ENCODE measurements around the gene YAE1.
A peak's percentile ranks its signal among the peaks of the same experiment; 100 is the strongest.

Gene YAE1

GRCh38 chr7:39557911-39558310 lies 8.3 kb upstream of the YAE1 start:
- DNase-seq: no peak

GRCh38 chr7:39560408-39560807 lies 5.8 kb upstream of the YAE1 start:
- DNase-seq: no peak

DNA sequence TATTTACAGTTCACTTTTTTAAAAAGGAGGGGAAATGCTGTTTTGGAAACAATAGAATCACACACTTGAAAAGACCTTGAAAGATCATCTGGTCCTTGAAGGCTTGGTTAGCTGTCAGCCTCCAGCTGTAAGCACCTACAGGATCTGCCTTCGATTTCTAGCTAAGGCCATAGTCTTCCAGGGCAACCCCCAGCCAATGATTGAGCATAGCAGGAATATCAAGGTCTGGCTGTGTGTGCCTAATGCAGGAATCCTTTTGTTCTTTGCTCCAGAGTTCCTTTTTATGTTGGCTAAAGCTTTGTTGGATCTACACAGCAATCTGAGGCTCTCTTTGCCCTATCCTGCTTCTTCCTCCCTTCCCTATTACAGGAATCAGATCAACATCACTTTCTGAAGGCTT lies 5.2 kb upstream of the YAE1 start:
- no peak for DNase-seq

GRCh38 chr7:39565538-39565937 lies 666 bp upstream of the YAE1 start:
- DNase-seq: no peak

GRCh38 chr7:39567294-39567693 lies 1.1 kb downstream of the YAE1 start:
- DNase-seq: no peak

GRCh38 chr7:39574673-39575349 lies 8.6 kb downstream of the YAE1 start:
- DNase-seq: no peak

GRCh38 chr7:39577229-39577874 lies 11.1 kb downstream of the YAE1 start:
- DNase-seq: no peak

- DNase-seq: peak; percentile 50 to 87
Measured at GRCh38 chr7:39580149-39580874, 14.1 kb downstream of the YAE1 start.

DNA sequence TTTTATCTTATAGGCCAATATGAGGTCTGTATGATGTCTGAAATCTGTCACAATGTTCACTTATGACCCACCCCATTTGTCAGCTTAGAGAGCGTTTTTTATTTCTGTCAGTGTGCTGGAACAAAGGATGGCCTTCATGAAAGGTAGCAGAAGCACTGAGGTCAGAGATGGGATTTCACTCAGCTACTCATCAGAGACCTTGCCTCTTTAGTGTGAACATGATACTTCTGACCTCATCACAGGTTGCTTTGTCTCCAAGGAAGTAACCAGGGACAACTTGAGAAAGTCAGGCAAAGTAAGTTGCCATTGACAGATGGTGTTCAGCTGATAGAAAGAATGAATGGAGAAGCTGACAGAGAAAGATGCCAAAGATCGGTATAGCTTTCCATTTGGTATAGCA lies 16.3 kb downstream of the YAE1 start:
- no peak for DNase-seq

- no peak for DNase-seq
Measured at GRCh38 chr7:39583539-39583938, 17.3 kb downstream of the YAE1 start.

DNA sequence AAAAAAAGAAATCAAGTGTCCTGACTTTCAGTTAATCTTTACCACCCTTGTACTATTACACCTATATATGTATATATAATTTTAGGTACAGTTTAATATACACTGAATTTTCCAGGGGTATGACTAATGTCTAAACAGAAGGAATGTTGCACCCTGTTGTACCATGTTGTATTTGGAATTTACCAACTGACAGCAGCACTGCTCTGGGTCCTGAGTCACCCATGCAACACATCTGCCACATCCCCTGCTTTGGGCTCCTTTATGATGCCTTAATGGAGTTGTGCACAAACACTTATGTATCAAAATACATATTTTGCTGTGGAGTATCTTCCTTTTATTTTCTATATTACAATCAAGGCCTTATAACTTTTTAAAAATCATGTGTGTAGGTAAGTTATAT lies 21.2 kb downstream of the YAE1 start:
- DNase-seq: no peak

GRCh38 chr7:39588416-39588815 lies 22.2 kb downstream of the YAE1 start:
- DNase-seq: no peak

GRCh38 chr7:39589323-39590111 lies 23.3 kb downstream of the YAE1 start:
- DNase-seq: peak in 1 of 2 experiments; percentile 60

DNA sequence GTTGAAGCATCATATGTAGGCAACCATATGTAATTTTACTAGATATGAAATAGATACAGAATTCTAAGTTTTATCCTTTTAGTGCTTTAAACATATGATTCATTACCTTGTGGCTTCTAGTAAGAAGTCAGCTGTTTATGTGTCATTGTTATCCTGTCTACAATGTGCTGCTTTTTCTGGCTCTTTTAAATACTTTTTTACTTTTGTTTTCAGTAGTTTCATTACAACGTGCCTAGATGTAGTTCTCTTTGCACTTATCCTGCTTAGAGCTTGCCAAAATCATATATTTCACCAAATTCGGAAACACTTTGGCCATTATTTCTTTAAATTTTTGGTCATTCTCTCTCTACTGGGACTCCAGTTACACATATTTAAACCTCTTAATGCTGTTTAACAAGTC lies 26.4 kb downstream of the YAE1 start:
- no peak for DNase-seq

DNA sequence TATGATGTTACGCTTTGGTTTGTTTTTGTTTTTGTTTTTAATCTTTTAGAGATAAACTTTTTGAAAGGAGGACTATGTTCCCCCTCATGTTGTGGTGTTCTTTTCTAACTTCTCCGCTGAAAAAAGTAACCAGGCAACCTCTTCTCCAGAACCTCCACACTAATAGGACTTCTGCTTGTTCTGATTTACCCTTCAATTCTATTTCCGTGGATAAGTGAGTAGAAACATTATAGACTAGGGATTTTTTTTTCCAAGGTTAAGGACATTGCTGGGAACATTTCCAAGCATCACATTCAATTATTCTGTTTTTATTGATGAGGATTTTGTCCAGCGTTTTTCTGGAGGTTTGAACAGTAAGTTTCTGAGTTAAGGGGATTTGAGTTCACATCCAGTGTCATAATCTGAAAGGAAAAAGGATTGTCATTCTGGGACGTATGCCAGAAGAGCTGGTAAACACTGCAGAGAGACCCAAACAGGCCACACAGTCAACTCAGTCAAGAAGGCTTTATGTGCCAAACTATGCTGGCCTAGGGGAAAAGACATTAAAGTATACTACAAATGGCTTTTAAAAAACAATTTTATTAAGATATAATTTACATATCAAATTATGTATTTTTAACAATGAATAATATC lies 28.9 kb downstream of the YAE1 start:
- no peak for DNase-seq

DNA sequence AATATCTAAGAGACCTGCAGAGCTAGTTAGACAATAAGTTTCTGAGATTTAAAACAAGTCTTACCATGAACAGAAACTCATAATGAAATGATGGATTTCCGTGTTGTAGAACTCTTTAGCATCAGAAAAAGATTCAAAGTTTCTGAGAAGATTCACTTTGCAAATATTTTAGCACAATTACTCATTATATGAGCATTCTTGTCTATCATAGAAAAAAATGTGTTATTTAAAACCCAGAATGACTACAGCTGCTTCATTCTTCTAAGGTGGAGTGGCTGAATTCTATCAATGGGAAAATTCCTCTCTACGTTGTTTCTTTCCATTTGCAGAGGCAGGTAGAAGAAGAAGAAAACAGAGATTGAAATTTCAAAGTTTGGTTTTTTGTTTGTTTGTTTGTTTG lies 36.1 kb downstream of the YAE1 start:
- DNase-seq: no peak

DNA sequence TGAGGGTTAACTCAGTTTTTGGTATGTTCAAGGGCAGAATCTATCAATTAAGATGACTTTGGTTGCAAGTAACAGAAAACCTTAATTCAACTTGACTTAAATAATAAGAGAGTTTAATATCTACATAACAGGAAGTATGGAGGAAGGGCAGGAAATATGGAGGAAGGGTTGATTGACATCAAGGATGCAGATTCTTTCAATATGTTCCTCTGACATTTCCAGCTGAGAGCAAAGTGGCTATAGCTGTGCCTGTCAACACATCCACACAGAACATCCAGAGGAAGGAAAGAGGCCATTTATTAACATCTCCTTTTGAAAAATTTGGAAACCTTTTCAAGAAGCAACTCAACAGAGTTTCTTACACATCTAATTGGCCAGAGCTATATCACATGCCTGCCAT lies 37.7 kb downstream of the YAE1 start:
- no peak for DNase-seq

DNA sequence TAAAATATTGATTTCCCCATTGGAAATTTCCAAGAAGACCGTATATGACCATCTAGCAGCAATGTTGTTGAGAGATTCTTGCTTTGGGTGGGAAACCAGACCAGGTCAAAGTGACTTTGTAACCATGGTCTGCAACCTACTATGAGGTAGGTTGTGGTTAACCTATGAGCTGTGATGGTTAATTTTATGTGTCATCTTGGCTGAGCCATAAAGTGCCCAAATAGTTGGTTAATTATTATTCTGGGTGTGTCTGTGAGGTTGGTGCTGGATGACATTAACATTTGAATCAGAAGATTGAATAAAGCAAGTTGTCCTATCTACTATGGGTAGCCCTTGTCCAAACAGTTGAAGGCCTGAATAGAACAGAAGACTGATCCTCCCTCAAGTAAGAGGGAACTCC lies 38.9 kb downstream of the YAE1 start:
- no peak for DNase-seq

GRCh38 chr7:39606352-39606751 lies 40.1 kb downstream of the YAE1 start:
- no peak for DNase-seq

DNA sequence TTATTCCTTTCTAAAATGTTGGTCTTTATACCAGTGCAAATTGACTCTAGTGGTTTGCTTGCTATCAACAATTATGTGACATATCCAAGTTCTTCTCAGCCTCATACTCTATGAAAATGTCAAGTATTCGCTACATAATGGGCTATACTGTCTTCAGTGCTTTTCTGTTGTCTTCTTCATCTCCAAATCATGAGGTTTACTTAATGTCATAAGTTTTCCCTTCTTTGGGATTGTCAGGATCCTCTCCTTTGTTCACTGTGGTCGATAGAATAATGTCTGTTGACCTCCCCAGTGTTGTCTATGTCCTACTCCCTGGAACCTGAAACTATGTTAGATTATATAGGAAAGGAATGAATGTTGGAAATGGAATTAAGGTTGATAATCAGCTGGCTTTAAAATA lies 40.7 kb downstream of the YAE1 start:
- no peak for DNase-seq

DNA sequence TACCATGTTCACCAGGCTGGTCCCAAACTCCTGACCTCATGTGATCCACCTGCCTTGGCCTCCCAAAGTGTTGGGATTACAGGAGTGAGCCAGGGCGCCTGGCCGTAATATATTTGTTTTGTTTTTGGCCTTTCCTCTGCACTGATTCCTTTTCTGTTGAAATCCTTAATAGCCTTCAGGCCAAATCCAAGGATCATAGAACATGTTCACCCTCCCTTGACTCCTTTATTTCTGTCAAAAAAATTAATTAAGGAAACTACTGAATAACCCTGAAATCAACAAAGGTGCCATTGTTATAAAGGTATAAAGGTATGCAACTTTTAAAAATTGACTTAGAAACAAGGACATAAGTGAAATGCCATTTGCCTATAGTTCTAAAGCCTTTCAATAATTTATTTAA lies 41.7 kb downstream of the YAE1 start:
- DNase-seq: no peak

DNA sequence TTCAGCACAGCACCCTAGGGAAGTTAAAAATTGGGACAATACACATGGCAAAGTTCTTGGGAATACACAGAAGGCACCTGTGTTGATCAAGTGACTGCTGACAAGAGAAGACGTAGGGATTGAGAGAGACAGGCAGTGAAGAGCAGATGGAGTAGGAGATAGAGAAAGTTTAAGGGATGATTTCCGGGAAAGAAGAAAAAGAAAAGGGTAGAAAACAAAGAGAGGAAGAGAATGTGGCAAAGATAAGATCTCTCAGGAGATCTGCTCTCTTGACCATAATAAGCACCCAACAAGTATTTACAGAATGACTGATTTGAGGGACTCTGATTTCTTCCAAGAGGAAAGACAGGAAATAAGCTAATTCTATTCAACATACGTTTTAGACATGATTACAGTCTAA lies 42.1 kb downstream of the YAE1 start:
- no peak for DNase-seq

Data from SW 1271 (cell line).